ENCODE data around the gene PRODH.
"Not testable (repeated sequence)": the region's sequence is repeated elsewhere in the genome, so short reads cannot be mapped to it uniquely, and the experiment has no call there.

- not testable (repeated sequence) for TF ChIP-seq CTCF (IDR thresholded peaks at IDR 0.05); SIN3A (IDR thresholded peaks at IDR 0.05; ENCODE audit: borderline replicate concordance, low read depth, low read length); RCOR1 (IDR thresholded peaks at IDR 0.05; ENCODE audit: low read length); FOXM1 (IDR thresholded peaks at IDR 0.05; ENCODE audit: low read depth)
Observed at GRCh38 chr22:18893775-18894174, 42.3 kb downstream of the PRODH start.
